Measurements from ENCODE around the gene RBP4.

RBP4 gene

GRCh38 chr10:93597075-93597599 is 3.9 kb downstream of the RBP4 start:
- Histone ChIP-seq H3K27ac (ENCODE audit: low read depth, low read length) (no peak overlapping the region), H3K27me3 (ENCODE audit: control insufficient read depth in 1 of 2, insufficient read depth in 2 of 2, low read length in 2 of 2) (peaks cover 20% of the 10 kb centered on the region in 2 donors), H3K9me3 (ENCODE audit: control insufficient read depth in 1 of 2, low read length in 2 of 2) (no peaks in the 10 kb centered on the region), H3K36me3 (ENCODE audit: control insufficient read depth in 1 of 2, insufficient read depth in 2 of 2, low read length in 2 of 2) (no peaks in the 10 kb centered on the region), H3K9ac (ENCODE audit: low read depth in 1 of 2, low read length in 2 of 2) (no peak overlapping the region), H3K4me3 (ENCODE audit: low read depth in 1 of 2, low read length in 2 of 2) (no peak overlapping the region), H3K4me1 (ENCODE audit: control insufficient read depth in 1 of 2, insufficient read depth in 2 of 2, low read length in 2 of 2) (peaks cover 0 to 8% of the 10 kb centered on the region in 2 donors)

- H3K9ac ChIP-seq (ENCODE audit: low read depth in 1 of 2, low read length in 2 of 2) = no peak overlapping the region
- H3K36me3 ChIP-seq (ENCODE audit: control insufficient read depth in 1 of 2, insufficient read depth in 2 of 2, low read length in 2 of 2) = no peaks in the 10 kb centered on the region
- H3K4me3 ChIP-seq (ENCODE audit: low read depth in 1 of 2, low read length in 2 of 2) = no peak overlapping the region
- no peak overlapping the region for H3K27ac ChIP-seq (ENCODE audit: low read depth, low read length)
- peaks cover 5 to 10% of the 10 kb centered on the region in 2 donors for H3K4me1 ChIP-seq (ENCODE audit: control insufficient read depth in 1 of 2, insufficient read depth in 2 of 2, low read length in 2 of 2)
- no peaks in the 10 kb centered on the region for H3K9me3 ChIP-seq (ENCODE audit: control insufficient read depth in 1 of 2, low read length in 2 of 2)
- H3K27me3 ChIP-seq (ENCODE audit: control insufficient read depth in 1 of 2, insufficient read depth in 2 of 2, low read length in 2 of 2) = peaks cover 14% of the 10 kb centered on the region in 2 donors
Measured at GRCh38 chr10:93596539-93596938, 4.5 kb downstream of the RBP4 start.

GRCh38 chr10:93595378-93596161 is 5.5 kb downstream of the RBP4 start:
- H3K27me3 ChIP-seq (ENCODE audit: control insufficient read depth in 1 of 2, insufficient read depth in 2 of 2, low read length in 2 of 2) = peaks cover 9 to 10% of the 10 kb centered on the region in 2 donors
- peaks cover 10 to 14% of the 10 kb centered on the region in 2 donors for H3K4me1 ChIP-seq (ENCODE audit: control insufficient read depth in 1 of 2, insufficient read depth in 2 of 2, low read length in 2 of 2)
- H3K4me3 ChIP-seq (ENCODE audit: low read depth in 1 of 2, low read length in 2 of 2) = no peak overlapping the region
- no peaks in the 10 kb centered on the region for H3K9me3 ChIP-seq (ENCODE audit: control insufficient read depth in 1 of 2, low read length in 2 of 2)
- H3K9ac ChIP-seq (ENCODE audit: low read depth in 1 of 2, low read length in 2 of 2) = no peak overlapping the region
- no peaks in the 10 kb centered on the region for H3K36me3 ChIP-seq (ENCODE audit: control insufficient read depth in 1 of 2, insufficient read depth in 2 of 2, low read length in 2 of 2)
- no peak overlapping the region for H3K27ac ChIP-seq (ENCODE audit: low read depth, low read length)

- H3K9me3 ChIP-seq (ENCODE audit: control insufficient read depth in 1 of 2, low read length in 2 of 2) = no peaks in the 10 kb centered on the region
- H3K27me3 ChIP-seq (ENCODE audit: control insufficient read depth in 1 of 2, insufficient read depth in 2 of 2, low read length in 2 of 2) = no peaks in the 10 kb centered on the region
- H3K9ac ChIP-seq (ENCODE audit: low read depth in 1 of 2, low read length in 2 of 2) = no peak overlapping the region
- no peaks in the 10 kb centered on the region for H3K36me3 ChIP-seq (ENCODE audit: control insufficient read depth in 1 of 2, insufficient read depth in 2 of 2, low read length in 2 of 2)
- H3K4me1 ChIP-seq (ENCODE audit: control insufficient read depth in 1 of 2, insufficient read depth in 2 of 2, low read length in 2 of 2) = peaks cover 9 to 14% of the 10 kb centered on the region in 2 donors
- H3K4me3 ChIP-seq (ENCODE audit: low read depth in 1 of 2, low read length in 2 of 2) = no peak overlapping the region
- H3K27ac ChIP-seq (ENCODE audit: low read depth, low read length) = no peak overlapping the region
Measured at GRCh38 chr10:93594518-93594917, 6.5 kb downstream of the RBP4 start.

GRCh38 chr10:93593749-93594148 is 7.3 kb downstream of the RBP4 start:
- Histone ChIP-seq H3K9me3 (ENCODE audit: control insufficient read depth in 1 of 2, low read length in 2 of 2) (no peaks in the 10 kb centered on the region), H3K4me3 (ENCODE audit: low read depth in 1 of 2, low read length in 2 of 2) (no peak overlapping the region), H3K9ac (ENCODE audit: low read depth in 1 of 2, low read length in 2 of 2) (no peak overlapping the region), H3K27me3 (ENCODE audit: control insufficient read depth in 1 of 2, insufficient read depth in 2 of 2, low read length in 2 of 2) (no peaks in the 10 kb centered on the region), H3K36me3 (ENCODE audit: control insufficient read depth in 1 of 2, insufficient read depth in 2 of 2, low read length in 2 of 2) (no peaks in the 10 kb centered on the region), H3K27ac (ENCODE audit: low read depth, low read length) (no peak overlapping the region), H3K4me1 (ENCODE audit: control insufficient read depth in 1 of 2, insufficient read depth in 2 of 2, low read length in 2 of 2) (peaks cover 9 to 14% of the 10 kb centered on the region in 2 donors)

- Histone ChIP-seq H3K27me3 (ENCODE audit: control insufficient read depth in 1 of 2, insufficient read depth in 2 of 2, low read length in 2 of 2) (no peaks in the 10 kb centered on the region), H3K9me3 (ENCODE audit: control insufficient read depth in 1 of 2, low read length in 2 of 2) (no peaks in the 10 kb centered on the region), H3K27ac (ENCODE audit: low read depth, low read length) (no peak overlapping the region), H3K36me3 (ENCODE audit: control insufficient read depth in 1 of 2, insufficient read depth in 2 of 2, low read length in 2 of 2) (no peaks in the 10 kb centered on the region), H3K4me1 (ENCODE audit: control insufficient read depth in 1 of 2, insufficient read depth in 2 of 2, low read length in 2 of 2) (peaks cover 9 to 14% of the 10 kb centered on the region in 2 donors), H3K9ac (ENCODE audit: low read depth in 1 of 2, low read length in 2 of 2) (no peak overlapping the region), H3K4me3 (ENCODE audit: low read depth in 1 of 2, low read length in 2 of 2) (no peak overlapping the region)
Measured at GRCh38 chr10:93593254-93593653, 7.8 kb downstream of the RBP4 start.

- H3K36me3 ChIP-seq (ENCODE audit: control insufficient read depth in 1 of 2, insufficient read depth in 2 of 2, low read length in 2 of 2) = no peaks in the 10 kb centered on the region
- H3K4me1 ChIP-seq (ENCODE audit: control insufficient read depth in 1 of 2, insufficient read depth in 2 of 2, low read length in 2 of 2) = peaks cover 9 to 14% of the 10 kb centered on the region in 2 donors
- H3K4me3 ChIP-seq (ENCODE audit: low read depth in 1 of 2, low read length in 2 of 2) = no peak overlapping the region
- H3K27ac ChIP-seq (ENCODE audit: low read depth, low read length) = no peak overlapping the region
- no peaks in the 10 kb centered on the region for H3K27me3 ChIP-seq (ENCODE audit: control insufficient read depth in 1 of 2, insufficient read depth in 2 of 2, low read length in 2 of 2)
- no peaks in the 10 kb centered on the region for H3K9me3 ChIP-seq (ENCODE audit: control insufficient read depth in 1 of 2, low read length in 2 of 2)
- H3K9ac ChIP-seq (ENCODE audit: low read depth in 1 of 2, low read length in 2 of 2) = no peak overlapping the region
Measured at GRCh38 chr10:93591065-93591808, 9.8 kb downstream of the RBP4 start.

- H3K9ac ChIP-seq (ENCODE audit: low read depth in 1 of 2, low read length in 2 of 2) = no peak overlapping the region
- H3K4me1 ChIP-seq (ENCODE audit: control insufficient read depth in 1 of 2, insufficient read depth in 2 of 2, low read length in 2 of 2) = peaks cover 9 to 14% of the 10 kb centered on the region in 2 donors
- no peaks in the 10 kb centered on the region for H3K36me3 ChIP-seq (ENCODE audit: control insufficient read depth in 1 of 2, insufficient read depth in 2 of 2, low read length in 2 of 2)
- no peaks in the 10 kb centered on the region for H3K27me3 ChIP-seq (ENCODE audit: control insufficient read depth in 1 of 2, insufficient read depth in 2 of 2, low read length in 2 of 2)
- no peak overlapping the region for H3K27ac ChIP-seq (ENCODE audit: low read depth, low read length)
- no peak overlapping the region for H3K4me3 ChIP-seq (ENCODE audit: low read depth in 1 of 2, low read length in 2 of 2)
- H3K9me3 ChIP-seq (ENCODE audit: control insufficient read depth in 1 of 2, low read length in 2 of 2) = no peaks in the 10 kb centered on the region
Measured at GRCh38 chr10:93590638-93591037, 10.4 kb downstream of the RBP4 start.

GRCh38 chr10:93589648-93590562 is 11.1 kb downstream of the RBP4 start:
- H3K27me3 ChIP-seq (ENCODE audit: control insufficient read depth in 1 of 2, insufficient read depth in 2 of 2, low read length in 2 of 2) = no peaks in the 10 kb centered on the region
- H3K9me3 ChIP-seq (ENCODE audit: control insufficient read depth in 1 of 2, low read length in 2 of 2) = no peaks in the 10 kb centered on the region

More at GRCh38 chr10:93589648-93590562, 11.1 kb downstream of the RBP4 start:
- no peak overlapping the region for H3K9ac ChIP-seq (ENCODE audit: low read depth in 1 of 2, low read length in 2 of 2)
- no peak overlapping the region for H3K4me3 ChIP-seq (ENCODE audit: low read depth in 1 of 2, low read length in 2 of 2)
- H3K4me1 ChIP-seq (ENCODE audit: control insufficient read depth in 1 of 2, insufficient read depth in 2 of 2, low read length in 2 of 2) = peaks cover 9 to 14% of the 10 kb centered on the region in 2 donors
- H3K27ac ChIP-seq (ENCODE audit: low read depth, low read length) = no peak overlapping the region
- H3K36me3 ChIP-seq (ENCODE audit: control insufficient read depth in 1 of 2, insufficient read depth in 2 of 2, low read length in 2 of 2) = no peaks in the 10 kb centered on the region
